GM21576 (cell line): ENCODE results near the gene NDFIP1.
"Not testable (repeated sequence)": the region's sequence is repeated elsewhere in the genome, so short reads cannot be mapped to it uniquely, and the experiment has no call there.

Experiments
- ATAC-seq: cut with Tn5 transposase; IDR thresholded peaks from one replicate; pipeline ENCODE4 v1.9.1; 2021; ENCODE audit warnings: mild to moderate bottlenecking, moderate library complexity; ENCODE audit not compliant: unreplicated experiment

NDFIP1 gene

GRCh38 chr5:142183561-142183960, 75.0 kb downstream of the NDFIP1 start:
- ATAC-seq, result no peak

- no peak for ATAC-seq
Measured at GRCh38 chr5:142184988-142185387, 76.4 kb downstream of the NDFIP1 start.

- ATAC-seq, result no peak
Measured at GRCh38 chr5:142186514-142186856, 77.9 kb downstream of the NDFIP1 start.

- ATAC-seq, result no peak
Measured at GRCh38 chr5:142186857-142187594, 78.4 kb downstream of the NDFIP1 start.

GRCh38 chr5:142188691-142189090, 80.1 kb downstream of the NDFIP1 start:
- ATAC-seq, result not testable (repeated sequence)

GRCh38 chr5:142189813-142190212, 81.2 kb downstream of the NDFIP1 start:
- ATAC-seq, result no peak

GRCh38 chr5:142191776-142192175, 83.2 kb downstream of the NDFIP1 start:
- ATAC-seq, result no peak

- ATAC-seq, result no peak
Measured at GRCh38 chr5:142192286-142193113, 83.9 kb downstream of the NDFIP1 start.

GRCh38 chr5:142193114-142193428, 84.5 kb downstream of the NDFIP1 start:
- ATAC-seq, result no peak

- ATAC-seq, result no peak
Measured at GRCh38 chr5:142197098-142197497, 88.5 kb downstream of the NDFIP1 start.

- ATAC-seq, result no peak
Measured at GRCh38 chr5:142197781-142198180, 89.2 kb downstream of the NDFIP1 start.

- ATAC-seq, result no peak
Measured at GRCh38 chr5:142199388-142199787, 90.8 kb downstream of the NDFIP1 start.

- no peak for ATAC-seq
Measured at GRCh38 chr5:142200387-142200786, 91.8 kb downstream of the NDFIP1 start.

GRCh38 chr5:142201471-142201887, 92.9 kb downstream of the NDFIP1 start:
- ATAC-seq, result no peak

- no peak for ATAC-seq
Measured at GRCh38 chr5:142202282-142202681, 93.7 kb downstream of the NDFIP1 start.
